GM18505 (cell line): ENCODE data around the gene NR4A2.
A peak's percentile ranks its signal among the peaks of the same experiment; 100 is the strongest.

ENCODE experiments used
- ATAC-seq: cut with Tn5 transposase; IDR thresholded peaks from one replicate; pipeline ENCODE4 v1.9.1; 2021; ENCODE audit not compliant: unreplicated experiment
- POLR2A ChIP-seq: IDR thresholded peaks from 4 replicates; pipeline ENCODE4 v1.6.1; 2011; ENCODE audit warnings: borderline replicate concordance; ENCODE audit not compliant: insufficient read depth, insufficient read length; ENCODE audit errors: extremely low read depth

Gene NR4A2

GRCh38 chr2:156345582-156345981, 13.1 kb upstream of the NR4A2 start:
- TF ChIP-seq POLR2A, result no peak

GRCh38 chr2:156343940-156344301, 11.4 kb upstream of the NR4A2 start:
- no peak for TF ChIP-seq POLR2A
- ATAC-seq, result no peak

More at GRCh38 chr2:156345582-156345981, 13.1 kb upstream of the NR4A2 start:
- no peak for ATAC-seq

- TF ChIP-seq POLR2A, result no peak
- ATAC-seq, result no peak
Observed at GRCh38 chr2:156343096-156343939, 10.8 kb upstream of the NR4A2 start.

- peak; percentile 71 for TF ChIP-seq POLR2A
- peak; percentile 64 for ATAC-seq
Observed at GRCh38 chr2:156342254-156343095, 10.0 kb upstream of the NR4A2 start.

- TF ChIP-seq POLR2A, result peak; percentile 75
- peak; percentile 78 for ATAC-seq
Observed at GRCh38 chr2:156341452-156342253, 9.1 kb upstream of the NR4A2 start.

- no peak for TF ChIP-seq POLR2A
- no peak for ATAC-seq
Observed at GRCh38 chr2:156340804-156341451, 8.4 kb upstream of the NR4A2 start.

GRCh38 chr2:156340377-156340776, 7.9 kb upstream of the NR4A2 start:
- no peak for ATAC-seq
- TF ChIP-seq POLR2A, result no peak

- no peak for ATAC-seq
- TF ChIP-seq POLR2A, result no peak
Observed at GRCh38 chr2:156339865-156340264, 7.3 kb upstream of the NR4A2 start.

- no peak for ATAC-seq
- no peak for TF ChIP-seq POLR2A
Observed at GRCh38 chr2:156339110-156339847, 6.8 kb upstream of the NR4A2 start.

- no peak for TF ChIP-seq POLR2A
- no peak for ATAC-seq
Observed at GRCh38 chr2:156338578-156338977, 6.1 kb upstream of the NR4A2 start.

- ATAC-seq, result peak; percentile 24
- TF ChIP-seq POLR2A, result peak; percentile 53
Observed at GRCh38 chr2:156334496-156335478, 2.3 kb upstream of the NR4A2 start.
